Nephron (organoid): ENCODE data around the gene GFOD2.

Experiments
- H3K27ac Mint-ChIP-seq, 3 experiments: 2 replicates each; pipeline ENCODE4 v1.8.0; 2020; ENCODE audit warnings: mixed read lengths in 3 of 3, mild to moderate bottlenecking in 2 of 3, moderate library complexity in 1 of 3
- H3K27me3 Mint-ChIP-seq: 2 replicates; pipeline ENCODE4 v1.8.0; 2021; ENCODE audit warnings: low read depth, mild to moderate bottlenecking, moderate library complexity, mixed read lengths
- H3K36me3 Mint-ChIP-seq: 2 replicates; pipeline ENCODE4 v1.8.0; 2020; ENCODE audit warnings: low read depth, mixed read lengths
- H3K4me1 Mint-ChIP-seq: 2 replicates; pipeline ENCODE4 v1.8.0; 2020; ENCODE audit warnings: mixed read lengths
- H3K4me3 Mint-ChIP-seq, 3 experiments: 2 replicates each; pipeline ENCODE4 v1.8.0; 2020; ENCODE audit warnings: mild to moderate bottlenecking in 3 of 3, mixed read lengths in 3 of 3, moderate library complexity in 2 of 3
- H3K9me3 Mint-ChIP-seq: 2 replicates; pipeline ENCODE4 v1.8.0; 2020; ENCODE audit warnings: mixed read lengths
- TF ChIP-seq, protein P1 (sequence below), 3 experiments: fragments of 200-600 bp; sonication (generic); IDR thresholded peaks; one replicate each; pipeline ENCODE4 v1.5.0; 2021; ENCODE audit warnings: antibody characterized with exemption in 3 of 3; ENCODE audit not compliant: unreplicated experiment in 3 of 3

Gene GFOD2

DNA sequence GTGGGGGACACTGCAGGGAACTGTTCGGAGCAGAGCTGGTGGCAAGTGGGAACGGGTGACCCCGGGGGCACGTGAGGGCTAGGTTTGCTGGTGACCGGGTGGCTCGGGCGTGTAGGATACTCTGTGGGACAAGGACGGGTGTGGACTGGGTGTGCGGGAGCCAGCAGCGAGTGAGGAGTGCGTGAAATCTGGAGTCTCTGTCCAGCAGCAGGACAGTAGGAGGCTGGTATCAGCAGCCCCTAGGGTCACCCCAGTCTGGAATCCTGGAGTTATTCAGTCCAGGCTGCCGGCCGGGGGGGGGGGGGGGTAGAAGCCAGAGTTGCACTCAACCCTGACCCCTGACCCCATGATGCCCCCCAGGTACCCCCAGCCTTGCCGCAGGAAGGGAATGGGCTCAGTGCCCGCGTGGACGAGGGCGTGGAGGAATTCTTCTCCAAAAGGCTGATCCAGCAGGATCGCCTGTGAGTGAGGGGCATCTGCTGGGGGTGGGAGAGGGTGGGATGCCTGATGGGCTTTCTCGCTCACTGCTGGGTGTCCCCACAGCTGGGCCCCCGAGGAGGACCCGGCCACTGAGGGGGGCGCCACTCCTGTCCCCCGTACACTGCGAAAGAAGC, 65.2 kb downstream of the GFOD2 start:
- Mint-ChIP-seq H3K27me3 (peaks cover 51% of the 10 kb centered on the region), H3K9me3 (no peaks in the 10 kb centered on the region)
- TF ChIP-seq, protein P1, sequence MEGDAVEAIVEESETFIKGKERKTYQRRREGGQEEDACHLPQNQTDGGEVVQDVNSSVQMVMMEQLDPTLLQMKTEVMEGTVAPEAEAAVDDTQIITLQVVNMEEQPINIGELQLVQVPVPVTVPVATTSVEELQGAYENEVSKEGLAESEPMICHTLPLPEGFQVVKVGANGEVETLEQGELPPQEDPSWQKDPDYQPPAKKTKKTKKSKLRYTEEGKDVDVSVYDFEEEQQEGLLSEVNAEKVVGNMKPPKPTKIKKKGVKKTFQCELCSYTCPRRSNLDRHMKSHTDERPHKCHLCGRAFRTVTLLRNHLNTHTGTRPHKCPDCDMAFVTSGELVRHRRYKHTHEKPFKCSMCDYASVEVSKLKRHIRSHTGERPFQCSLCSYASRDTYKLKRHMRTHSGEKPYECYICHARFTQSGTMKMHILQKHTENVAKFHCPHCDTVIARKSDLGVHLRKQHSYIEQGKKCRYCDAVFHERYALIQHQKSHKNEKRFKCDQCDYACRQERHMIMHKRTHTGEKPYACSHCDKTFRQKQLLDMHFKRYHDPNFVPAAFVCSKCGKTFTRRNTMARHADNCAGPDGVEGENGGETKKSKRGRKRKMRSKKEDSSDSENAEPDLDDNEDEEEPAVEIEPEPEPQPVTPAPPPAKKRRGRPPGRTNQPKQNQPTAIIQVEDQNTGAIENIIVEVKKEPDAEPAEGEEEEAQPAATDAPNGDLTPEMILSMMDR (IDR thresholded peaks at IDR 0.05; ENCODE audit: unreplicated experiment in 3 of 3), result no peak

DNA sequence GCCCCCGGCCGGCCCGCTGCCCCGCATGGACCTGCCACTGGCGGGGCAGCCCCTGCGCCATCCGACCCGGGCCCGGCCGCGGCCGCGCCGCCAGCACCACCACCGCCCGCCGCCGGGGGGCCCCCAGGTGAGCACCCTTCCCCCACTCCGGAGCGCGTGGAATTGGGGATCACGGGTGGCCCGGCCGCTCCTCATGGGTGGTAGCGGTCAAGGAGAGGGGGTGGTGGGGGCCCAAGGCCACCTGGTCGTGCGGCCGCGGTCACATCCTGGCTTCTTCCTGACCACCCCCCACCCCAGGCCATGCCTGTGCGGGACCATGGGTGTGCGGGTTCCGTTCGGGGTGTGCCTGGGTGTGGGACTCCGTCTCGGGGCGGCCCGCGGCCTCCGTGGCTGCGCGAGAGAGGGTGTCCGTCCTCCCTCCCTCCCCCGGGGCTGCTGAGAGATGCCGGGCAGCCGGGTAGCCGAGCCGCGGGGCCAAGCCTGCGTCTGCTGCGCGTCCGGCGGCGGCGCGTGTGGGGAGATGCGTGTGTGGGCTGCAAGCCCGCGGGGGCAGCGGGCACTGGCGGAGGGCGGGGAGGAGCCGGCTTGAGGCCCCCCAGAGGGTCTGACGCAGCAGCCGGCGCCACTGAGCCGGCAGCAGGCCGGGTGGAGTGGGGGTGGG, 65.9 kb downstream of the GFOD2 start:
- H3K27me3 Mint-ChIP-seq, result peaks cover 51% of the 10 kb centered on the region
- peak overlapping the region; percentile 83 to 88 (median 84) for H3K4me3 Mint-ChIP-seq
- no peaks in the 10 kb centered on the region for H3K36me3 Mint-ChIP-seq
- H3K9me3 Mint-ChIP-seq, result no peaks in the 10 kb centered on the region
- no peak overlapping the region for H3K27ac Mint-ChIP-seq
- no peaks in the 10 kb centered on the region for H3K4me1 Mint-ChIP-seq
- TF ChIP-seq, protein P1 (IDR thresholded peaks at IDR 0.05; ENCODE audit: unreplicated experiment in 3 of 3), result peak in 2 of 3 experiments; percentile 37 to 39

More for the DNA sequence above, 65.2 kb downstream of the GFOD2 start:
- Mint-ChIP-seq H3K4me3 (peak overlapping the region; percentile 83 to 88 (median 84)), H3K36me3 (no peaks in the 10 kb centered on the region), H3K4me1 (no peaks in the 10 kb centered on the region), H3K27ac (no peak overlapping the region)

DNA sequence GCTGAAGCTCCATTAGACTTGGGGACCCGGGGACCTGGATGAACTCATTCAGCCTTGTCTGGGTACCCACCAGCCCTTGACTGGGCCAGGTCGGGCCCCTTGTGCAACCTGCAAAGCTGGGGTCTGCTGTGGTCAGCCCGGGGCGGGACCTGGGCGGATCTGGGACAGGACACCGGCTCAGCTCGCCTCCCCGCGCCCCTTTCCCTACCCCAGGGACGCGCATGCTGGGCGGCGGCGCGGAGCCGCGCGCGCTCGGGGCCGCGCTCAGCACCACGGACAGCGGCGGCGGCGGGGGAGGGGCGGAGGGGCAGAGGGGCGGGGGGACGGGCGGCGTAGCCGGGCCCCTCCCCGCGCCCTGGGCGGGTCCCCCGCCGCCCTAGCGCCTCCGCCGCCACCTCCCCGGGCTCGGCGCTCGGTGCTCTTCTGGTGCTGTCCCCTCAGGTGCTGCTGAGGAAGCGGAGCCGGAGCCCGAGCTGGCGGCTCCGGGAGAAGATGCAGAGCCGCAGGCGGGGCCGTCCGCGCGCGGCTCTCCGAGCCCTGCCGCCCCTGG, 66.5 kb downstream of the GFOD2 start:
- Mint-ChIP-seq H3K4me3 (no peak overlapping the region), H3K27ac (no peak overlapping the region), H3K4me1 (no peaks in the 10 kb centered on the region), H3K9me3 (no peaks in the 10 kb centered on the region), H3K27me3 (peaks cover 51% of the 10 kb centered on the region), H3K36me3 (no peaks in the 10 kb centered on the region)
- TF ChIP-seq, protein P1 (IDR thresholded peaks at IDR 0.05; ENCODE audit: unreplicated experiment in 3 of 3), result no peak

DNA sequence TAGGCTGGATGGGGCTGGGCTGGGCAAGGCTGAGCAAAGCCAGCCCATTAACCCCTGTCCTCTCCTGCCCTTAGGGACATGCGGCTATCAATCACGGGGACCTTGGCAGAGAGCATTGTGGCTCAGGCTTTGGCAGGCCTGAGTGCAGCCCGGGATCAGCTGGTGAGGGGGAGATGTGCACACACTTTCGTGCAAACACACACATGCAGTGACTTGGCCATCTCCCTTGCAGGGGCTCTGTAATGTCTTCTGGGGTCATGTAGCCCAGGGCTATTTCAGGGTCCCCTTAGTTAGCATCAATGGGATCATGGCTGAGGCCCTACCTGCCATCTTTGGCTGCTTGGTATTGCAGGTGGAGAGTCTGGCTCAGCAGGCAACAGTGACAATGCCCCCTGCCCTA, 67.3 kb downstream of the GFOD2 start:
- H3K4me1 Mint-ChIP-seq, result no peaks in the 10 kb centered on the region
- H3K36me3 Mint-ChIP-seq, result no peaks in the 10 kb centered on the region
- no peak overlapping the region for H3K27ac Mint-ChIP-seq
- peak overlapping the region; percentile 79 to 83 (median 81) for H3K4me3 Mint-ChIP-seq
- H3K27me3 Mint-ChIP-seq, result peaks cover 57% of the 10 kb centered on the region
- TF ChIP-seq, protein P1 (IDR thresholded peaks at IDR 0.05; ENCODE audit: unreplicated experiment in 3 of 3), result no peak
- H3K9me3 Mint-ChIP-seq, result no peaks in the 10 kb centered on the region

DNA sequence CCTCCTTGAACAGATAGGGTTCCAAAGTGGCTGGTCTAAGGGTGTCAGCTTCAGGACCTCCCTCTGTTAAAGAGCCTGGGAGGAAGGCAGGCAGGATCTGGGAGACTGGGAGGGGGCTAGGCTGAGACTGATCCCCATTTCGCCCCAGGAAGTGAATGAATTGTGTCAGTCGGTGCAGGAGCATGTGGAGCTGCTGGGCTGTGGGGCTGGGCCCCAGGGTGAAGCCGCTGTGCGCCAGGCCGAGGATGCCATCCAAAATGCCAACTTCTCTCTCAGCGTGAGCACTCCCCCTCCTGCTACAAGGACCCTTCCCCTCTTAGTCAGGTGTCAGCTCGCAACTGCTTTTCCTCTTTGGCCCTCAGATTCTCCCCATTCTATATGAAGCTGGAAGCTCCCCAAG, 68.1 kb downstream of the GFOD2 start:
- Mint-ChIP-seq H3K27ac (no peak overlapping the region), H3K36me3 (no peaks in the 10 kb centered on the region), H3K27me3 (peaks cover 65% of the 10 kb centered on the region), H3K9me3 (no peaks in the 10 kb centered on the region), H3K4me1 (no peaks in the 10 kb centered on the region), H3K4me3 (peak overlapping the region; percentile 12 to 83 (median 26))
- TF ChIP-seq, protein P1 (IDR thresholded peaks at IDR 0.05; ENCODE audit: unreplicated experiment in 3 of 3), result no peak
